ENCODE results near the gene MYO18A. TPM values are rescaled to one million over a fixed set of nuclear protein-coding genes. Genes with fewer than 3 reads are reported as not detected.
A peak's percentile ranks its signal among the peaks of the same experiment; 100 is the strongest.
"Not testable (repeated sequence)": the region's sequence is repeated elsewhere in the genome, so short reads cannot be mapped to it uniquely, and the experiment has no call there.

The MYO18A gene
- 326 and 564 TPM in 2 replicates for total RNA-seq
- polyA plus RNA-seq = 186 and 218 TPM in 2 replicates

GRCh38 chr17:29180034-29180787 lies at the start of gene MYO18A:
Gene MYO18A, minus strand, starts transcription at chr17:29180398. Its CDS starts 13,458 bp downstream, at chr17:29166940.
- TF ChIP-seq, protein P1, sequence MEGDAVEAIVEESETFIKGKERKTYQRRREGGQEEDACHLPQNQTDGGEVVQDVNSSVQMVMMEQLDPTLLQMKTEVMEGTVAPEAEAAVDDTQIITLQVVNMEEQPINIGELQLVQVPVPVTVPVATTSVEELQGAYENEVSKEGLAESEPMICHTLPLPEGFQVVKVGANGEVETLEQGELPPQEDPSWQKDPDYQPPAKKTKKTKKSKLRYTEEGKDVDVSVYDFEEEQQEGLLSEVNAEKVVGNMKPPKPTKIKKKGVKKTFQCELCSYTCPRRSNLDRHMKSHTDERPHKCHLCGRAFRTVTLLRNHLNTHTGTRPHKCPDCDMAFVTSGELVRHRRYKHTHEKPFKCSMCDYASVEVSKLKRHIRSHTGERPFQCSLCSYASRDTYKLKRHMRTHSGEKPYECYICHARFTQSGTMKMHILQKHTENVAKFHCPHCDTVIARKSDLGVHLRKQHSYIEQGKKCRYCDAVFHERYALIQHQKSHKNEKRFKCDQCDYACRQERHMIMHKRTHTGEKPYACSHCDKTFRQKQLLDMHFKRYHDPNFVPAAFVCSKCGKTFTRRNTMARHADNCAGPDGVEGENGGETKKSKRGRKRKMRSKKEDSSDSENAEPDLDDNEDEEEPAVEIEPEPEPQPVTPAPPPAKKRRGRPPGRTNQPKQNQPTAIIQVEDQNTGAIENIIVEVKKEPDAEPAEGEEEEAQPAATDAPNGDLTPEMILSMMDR (IDR thresholded peaks at IDR 0.05; ENCODE audit: low read depth, low read length) = peak; percentile 76
- Histone ChIP-seq H3K4me3 (peak within 1 kb of the TSS; percentile 74), H3K36me3 (no peaks in the 10 kb centered on the region), H3K4me1 (ENCODE audit: low read depth) (peaks cover 29% of the 10 kb centered on the region), H3K9me3 (ENCODE audit: low read depth) (no peaks in the 10 kb centered on the region), H3K27ac (peak within 1 kb of the TSS; percentile 77), H3K27me3 (no peaks in the 10 kb centered on the region)
- DNase-seq (ENCODE audit: low read depth in 1 of 2, low spot score in 1 of 2) = peak; percentile 83 to 89

DNA sequence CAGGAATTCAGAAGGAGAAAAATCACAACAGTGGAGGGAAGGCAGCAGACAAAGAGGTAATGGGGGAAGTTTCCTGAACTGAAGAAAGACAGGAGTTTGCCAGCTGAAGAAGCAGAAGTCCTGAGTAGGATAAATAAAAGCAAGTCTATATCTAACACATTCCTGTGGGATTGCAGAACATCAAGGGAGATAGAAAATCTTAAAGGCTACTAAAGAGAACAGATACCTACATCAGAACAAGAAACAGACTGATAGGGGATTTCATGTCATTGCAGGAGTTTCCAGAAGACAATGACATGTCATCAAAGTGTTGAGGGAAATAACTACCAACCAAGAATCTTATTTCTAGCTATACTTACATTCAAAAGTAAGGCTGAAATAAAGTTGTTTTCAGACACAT lies 45.2 kb upstream of the MYO18A start:
- H3K4me3 ChIP-seq = no peak overlapping the region
- no peaks in the 10 kb centered on the region for H3K4me1 ChIP-seq (ENCODE audit: low read depth)
- H3K27ac ChIP-seq = no peak overlapping the region
- no peaks in the 10 kb centered on the region for H3K9me3 ChIP-seq (ENCODE audit: low read depth)
- no peak for DNase-seq (ENCODE audit: low read depth in 1 of 2, low spot score in 1 of 2)
- H3K36me3 ChIP-seq = no peaks in the 10 kb centered on the region
- H3K27me3 ChIP-seq = no peaks in the 10 kb centered on the region
- TF ChIP-seq, protein P1 (IDR thresholded peaks at IDR 0.05; ENCODE audit: low read depth, low read length) = no peak

- H3K27ac ChIP-seq; H3K27me3 ChIP-seq; H3K9me3 ChIP-seq (ENCODE audit: low read depth); H3K4me3 ChIP-seq; H3K36me3 ChIP-seq; DNase-seq (ENCODE audit: low read depth in 1 of 2, low spot score in 1 of 2); H3K4me1 ChIP-seq (ENCODE audit: low read depth): not testable (repeated sequence)
Measured at GRCh38 chr17:29221338-29221737, 41.1 kb upstream of the MYO18A start.

- no peaks in the 10 kb centered on the region for H3K9me3 ChIP-seq (ENCODE audit: low read depth)
- TF ChIP-seq, protein P1 (IDR thresholded peaks at IDR 0.05; ENCODE audit: low read depth, low read length) = peak; percentile 95
- H3K36me3 ChIP-seq = no peaks in the 10 kb centered on the region
- no peaks in the 10 kb centered on the region for H3K4me1 ChIP-seq (ENCODE audit: low read depth)
- H3K27me3 ChIP-seq = no peaks in the 10 kb centered on the region
- peak; percentile 86 to 90 for DNase-seq (ENCODE audit: low read depth in 1 of 2, low spot score in 1 of 2)
- H3K27ac ChIP-seq = no peak overlapping the region
- H3K4me3 ChIP-seq = no peak overlapping the region
Measured at GRCh38 chr17:29219378-29220047, 39.3 kb upstream of the MYO18A start.

DNA sequence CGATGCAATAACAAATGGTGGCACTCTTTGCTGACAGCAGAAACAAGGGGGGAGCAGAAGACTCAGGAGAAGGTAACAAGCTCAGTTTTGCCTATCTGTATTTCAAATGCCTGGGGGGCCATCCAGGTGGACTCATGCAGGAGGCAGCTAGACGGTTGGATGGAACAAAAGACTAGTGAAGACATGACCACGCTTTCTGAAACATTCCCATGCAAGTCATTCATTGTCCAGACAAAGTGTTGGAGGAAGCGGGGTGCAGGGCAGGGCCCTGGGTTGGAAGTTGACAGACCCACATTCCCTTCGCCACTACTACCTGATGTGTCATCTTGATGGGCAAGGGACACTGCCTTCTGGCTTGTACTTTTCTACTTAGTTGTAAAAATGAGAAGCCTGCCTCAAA lies 36.7 kb upstream of the MYO18A start:
- Histone ChIP-seq H3K4me3 (no peak overlapping the region), H3K9me3 (ENCODE audit: low read depth) (no peaks in the 10 kb centered on the region), H3K27me3 (no peaks in the 10 kb centered on the region), H3K4me1 (ENCODE audit: low read depth) (no peaks in the 10 kb centered on the region), H3K36me3 (no peaks in the 10 kb centered on the region), H3K27ac (no peak overlapping the region)
- DNase-seq (ENCODE audit: low read depth in 1 of 2, low spot score in 1 of 2) = no peak
- TF ChIP-seq, protein P1 (IDR thresholded peaks at IDR 0.05; ENCODE audit: low read depth, low read length) = no peak

- H3K27ac ChIP-seq = no peak overlapping the region
- TF ChIP-seq, protein P1 (IDR thresholded peaks at IDR 0.05; ENCODE audit: low read depth, low read length) = no peak
- H3K4me3 ChIP-seq = no peak overlapping the region
- H3K36me3 ChIP-seq = no peaks in the 10 kb centered on the region
- no peaks in the 10 kb centered on the region for H3K4me1 ChIP-seq (ENCODE audit: low read depth)
- H3K27me3 ChIP-seq = no peaks in the 10 kb centered on the region
- no peak for DNase-seq (ENCODE audit: low read depth in 1 of 2, low spot score in 1 of 2)
- H3K9me3 ChIP-seq (ENCODE audit: low read depth) = no peaks in the 10 kb centered on the region
Measured at GRCh38 chr17:29216181-29216580, 36.0 kb upstream of the MYO18A start.
